HG02970 (cell line): ENCODE results near the gene HAND2.

Experiments
- ATAC-seq: cut with Tn5 transposase; IDR thresholded peaks from one replicate; pipeline ENCODE4 v1.9.1; 2021; ENCODE audit warnings: mild to moderate bottlenecking, moderate library complexity, moderate number of reproducible peaks; ENCODE audit not compliant: unreplicated experiment, low FRiP score

Gene HAND2

DNA sequence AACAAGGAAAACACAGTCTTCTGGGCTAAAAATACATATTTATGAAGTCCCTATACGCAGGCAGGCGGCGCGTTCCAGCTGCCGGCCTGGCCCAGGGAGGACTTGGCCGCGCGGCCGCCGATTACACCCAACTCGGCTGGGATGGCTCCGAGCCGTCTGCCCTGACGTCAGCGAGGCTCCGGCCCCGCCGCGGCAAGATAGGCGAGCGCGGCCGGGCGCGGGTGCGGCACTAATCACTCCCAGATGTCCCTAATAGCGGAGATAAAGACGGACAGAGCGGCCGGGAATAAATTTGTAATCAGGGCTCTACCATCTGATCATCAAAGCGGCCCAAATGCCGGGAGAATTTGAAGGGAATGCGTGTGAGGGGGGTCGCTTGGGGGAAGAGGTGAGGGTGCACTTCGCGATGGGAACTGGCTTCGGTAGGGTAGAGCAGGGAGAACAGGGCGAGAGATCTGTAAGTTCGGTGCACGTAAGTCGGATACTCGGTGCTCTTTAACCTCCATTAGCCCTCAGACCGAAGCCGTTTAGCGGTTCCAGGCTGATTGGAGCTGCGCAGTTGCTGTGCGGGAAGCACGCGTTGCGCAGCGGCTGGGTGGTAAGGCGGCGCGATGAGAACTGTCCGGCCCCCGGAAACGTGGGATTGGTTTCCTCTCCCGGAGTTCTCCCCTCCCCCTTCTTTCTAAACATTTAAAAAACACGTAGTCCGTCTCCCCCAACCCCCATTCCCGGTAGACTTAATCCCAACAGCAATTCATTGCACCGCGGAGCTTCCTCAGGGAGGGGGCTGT lies 7.7 kb downstream of the HAND2 start:
- ATAC-seq, result no peak

DNA sequence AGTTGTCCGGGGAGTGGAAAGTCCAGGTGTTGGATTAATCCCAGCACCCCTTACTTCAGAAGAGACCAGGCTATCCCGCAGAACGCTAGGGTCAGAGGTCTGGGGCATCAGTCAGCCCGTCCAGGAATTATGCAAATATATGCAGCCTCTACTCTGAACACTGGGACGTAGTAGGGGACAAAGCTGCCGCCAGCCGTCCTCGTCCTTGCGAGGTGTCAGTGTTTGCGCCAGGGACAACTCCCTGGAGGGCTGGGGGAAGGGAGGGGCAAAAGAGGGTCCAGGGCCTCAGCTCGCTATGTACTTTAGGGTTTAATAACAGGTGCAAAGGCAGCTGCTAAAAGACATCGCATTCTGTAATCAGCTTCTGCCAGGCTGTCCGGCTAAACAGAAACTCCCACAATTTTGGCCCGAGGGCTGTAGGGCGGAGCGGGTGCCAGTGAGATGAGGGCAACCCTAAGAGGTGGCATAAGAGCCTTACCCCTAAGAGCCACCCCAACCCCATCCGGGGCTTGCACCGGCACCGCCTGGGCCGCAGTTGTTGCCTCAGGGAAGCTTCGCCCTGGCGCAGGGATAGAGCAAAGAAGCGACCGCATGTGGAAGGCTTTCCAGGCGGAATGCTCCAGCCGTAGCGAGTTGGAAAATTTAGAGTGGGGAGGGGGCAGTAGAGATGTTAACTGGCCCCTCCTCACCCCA lies 8.4 kb downstream of the HAND2 start:
- no peak for ATAC-seq

DNA sequence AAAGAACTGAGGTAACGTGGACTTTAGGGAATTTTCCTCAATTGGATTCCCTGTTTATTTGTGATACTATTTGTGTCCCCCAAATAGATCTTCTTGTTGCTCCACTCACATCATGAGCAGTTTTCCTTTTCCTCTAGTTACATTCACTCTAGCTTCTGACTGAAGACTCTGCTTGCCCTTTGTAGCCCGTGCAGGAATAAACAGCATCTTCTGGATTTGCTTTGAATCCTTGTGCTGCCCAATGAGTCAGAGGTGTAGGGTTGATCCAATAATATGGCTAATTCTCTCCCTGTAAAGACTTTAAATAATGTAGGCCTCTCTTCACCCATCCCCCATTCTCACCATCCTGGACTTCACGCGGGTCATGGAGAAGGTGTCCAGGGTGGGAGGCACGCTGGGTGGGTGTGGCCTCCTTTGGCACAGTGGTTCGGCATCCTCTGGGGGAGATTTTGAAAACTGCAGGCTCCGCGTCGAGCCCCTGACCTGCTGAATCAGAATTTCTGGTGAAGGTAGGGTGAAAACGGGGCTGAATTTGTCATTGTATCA lies 9.0 kb downstream of the HAND2 start:
- no peak for ATAC-seq

DNA sequence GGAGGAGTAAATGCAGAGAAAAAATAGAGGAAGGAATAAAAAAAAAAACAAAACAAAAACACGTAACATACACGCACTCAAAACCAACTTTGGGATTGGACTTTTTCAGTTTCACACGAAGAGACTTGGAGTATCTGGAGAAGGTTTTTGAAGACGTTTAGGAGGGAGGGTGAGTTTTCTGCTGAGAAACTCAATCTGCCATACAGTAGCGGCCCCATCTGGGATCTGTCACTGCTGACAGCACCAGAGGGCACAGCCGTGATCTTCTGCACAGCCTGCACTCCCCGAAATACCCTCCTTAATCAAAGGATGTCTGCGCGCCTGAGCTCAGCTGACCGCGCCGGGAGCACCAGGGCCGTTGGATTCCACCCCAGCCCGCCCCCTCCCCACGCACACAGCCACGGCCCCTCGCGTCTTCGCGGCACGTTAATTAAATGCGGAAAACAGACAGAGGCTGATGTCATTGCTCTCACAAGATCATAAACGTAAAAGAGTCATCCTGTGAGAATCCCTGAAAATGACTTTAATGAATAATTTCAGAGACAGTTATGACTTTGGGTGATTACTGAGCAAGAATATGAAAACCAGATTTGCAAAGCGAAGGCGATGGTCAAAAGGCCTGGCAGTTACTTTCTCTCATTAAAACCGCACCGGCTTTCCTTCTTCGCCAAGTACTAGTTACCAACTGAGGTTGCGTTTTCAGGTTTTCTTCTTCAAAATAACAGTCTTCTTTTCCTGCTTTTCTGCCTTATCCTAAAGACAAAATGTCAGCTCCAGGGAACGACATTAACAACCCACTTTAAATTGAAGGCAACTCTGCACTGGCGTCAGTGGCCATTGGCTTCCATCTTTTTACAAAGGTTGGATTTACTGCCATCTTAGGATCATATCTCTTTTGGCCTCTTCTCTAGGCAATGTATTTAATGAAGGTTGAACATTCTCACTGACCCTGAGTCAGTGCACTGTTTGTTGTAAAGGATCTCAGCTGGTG lies 10.6 kb downstream of the HAND2 start:
- no peak for ATAC-seq

DNA sequence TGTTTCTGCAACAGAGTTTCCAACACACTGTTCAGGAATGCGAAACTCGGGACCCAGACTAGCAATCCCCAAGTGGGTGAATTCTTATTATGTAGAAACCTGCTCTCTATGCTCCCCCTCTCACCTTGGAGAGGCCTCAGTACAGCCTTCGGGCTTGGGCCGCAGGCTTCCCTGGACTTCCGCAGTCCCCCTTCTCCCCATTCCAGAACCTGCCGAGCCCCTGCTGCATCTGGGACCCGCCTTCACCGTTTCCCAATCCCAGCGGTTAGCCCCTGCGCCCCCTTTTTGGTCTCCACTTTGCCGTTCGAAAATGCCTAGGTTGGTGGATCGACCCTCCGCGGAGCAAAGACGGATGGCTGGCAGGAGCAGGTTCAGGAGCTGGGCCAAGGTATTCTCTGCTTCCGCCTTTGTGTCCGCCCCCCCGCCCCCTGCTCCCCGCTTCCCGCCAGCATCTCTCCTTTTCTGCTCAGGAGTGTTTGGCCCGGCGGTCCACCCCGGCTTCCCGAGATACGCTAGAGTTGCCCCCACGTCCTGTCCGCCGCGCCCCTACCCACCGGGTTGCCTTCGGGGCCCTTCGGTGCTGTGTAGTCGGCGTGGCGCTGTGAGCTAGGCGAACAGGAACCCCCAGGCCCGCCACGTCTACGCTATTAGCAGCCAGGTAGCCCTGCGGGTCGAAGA lies 11.5 kb downstream of the HAND2 start:
- no peak for ATAC-seq

DNA sequence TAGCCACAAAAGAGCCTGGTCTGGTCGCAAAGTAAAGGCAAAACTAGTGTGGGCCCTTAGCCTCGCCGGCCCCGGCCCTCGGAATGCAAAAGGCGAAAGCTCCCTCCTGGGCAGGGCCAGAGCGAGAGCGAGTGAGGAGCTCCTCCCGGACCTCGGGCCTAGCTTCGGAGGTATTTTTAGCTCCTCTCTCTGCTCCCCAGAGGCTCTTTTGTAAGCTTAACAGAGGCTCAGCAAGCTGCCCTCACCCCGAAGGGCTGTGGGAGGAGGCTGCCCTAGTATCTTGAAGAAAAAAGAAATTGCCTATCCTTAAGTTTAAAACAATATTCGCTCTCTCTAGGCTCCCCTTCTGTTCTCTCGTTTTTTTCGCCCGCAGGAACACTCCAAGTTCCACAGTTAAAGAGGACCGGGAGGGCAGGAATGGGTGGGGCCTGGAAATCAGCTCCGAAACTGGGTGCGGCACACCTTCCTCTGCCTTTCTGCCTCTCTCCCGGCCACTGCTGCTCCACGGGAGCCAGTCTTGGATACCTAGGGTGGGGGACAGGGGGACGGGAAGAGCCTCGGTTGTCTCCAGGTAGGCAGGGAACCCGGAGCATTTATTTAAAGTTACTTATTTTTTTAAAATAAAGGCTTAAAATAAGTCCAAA lies 12.1 kb downstream of the HAND2 start:
- ATAC-seq, result no peak

DNA sequence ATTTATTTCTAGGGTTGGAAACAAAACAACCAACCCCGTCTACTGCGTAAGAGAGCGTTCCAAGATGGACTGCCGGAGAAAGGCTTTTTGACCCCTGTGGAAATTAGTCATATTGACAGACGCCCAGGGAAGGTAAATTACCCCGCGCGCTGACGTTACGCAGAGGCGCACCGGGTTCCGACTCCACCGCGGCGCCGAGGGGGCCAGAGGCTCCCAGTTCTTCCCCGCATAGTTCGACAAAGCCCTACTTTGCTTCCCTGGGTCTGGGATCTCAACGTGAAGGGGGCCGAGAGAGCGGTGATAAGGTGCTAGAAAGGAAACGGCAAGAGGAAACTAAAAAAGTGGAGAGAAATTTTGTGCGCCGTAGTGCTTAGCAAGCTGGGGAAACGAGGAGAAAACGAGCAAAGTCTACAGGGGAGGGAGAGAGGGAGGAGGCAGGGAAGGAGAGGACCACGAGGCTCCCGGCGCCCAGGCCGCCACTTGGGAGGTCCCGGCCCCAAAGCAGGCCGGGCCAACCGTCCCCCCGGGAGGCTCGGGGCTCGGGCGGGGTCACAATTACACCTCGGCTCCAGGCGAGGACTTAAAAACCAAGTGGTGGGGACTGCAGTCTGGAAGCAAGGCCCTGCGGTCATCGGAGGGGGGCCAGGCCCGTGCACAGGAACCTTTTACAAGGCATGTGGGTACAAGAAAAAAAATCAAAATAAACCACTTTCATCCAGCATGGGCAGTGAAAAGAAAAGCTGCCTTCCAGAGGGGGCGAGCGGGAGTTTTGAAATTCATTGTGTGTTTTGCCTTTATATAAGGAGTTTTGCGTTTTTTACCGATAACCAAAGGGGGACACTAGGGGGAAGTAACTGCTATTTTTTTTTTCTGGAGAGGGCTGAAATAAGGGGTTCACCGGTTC lies 13.2 kb downstream of the HAND2 start:
- ATAC-seq, result no peak

DNA sequence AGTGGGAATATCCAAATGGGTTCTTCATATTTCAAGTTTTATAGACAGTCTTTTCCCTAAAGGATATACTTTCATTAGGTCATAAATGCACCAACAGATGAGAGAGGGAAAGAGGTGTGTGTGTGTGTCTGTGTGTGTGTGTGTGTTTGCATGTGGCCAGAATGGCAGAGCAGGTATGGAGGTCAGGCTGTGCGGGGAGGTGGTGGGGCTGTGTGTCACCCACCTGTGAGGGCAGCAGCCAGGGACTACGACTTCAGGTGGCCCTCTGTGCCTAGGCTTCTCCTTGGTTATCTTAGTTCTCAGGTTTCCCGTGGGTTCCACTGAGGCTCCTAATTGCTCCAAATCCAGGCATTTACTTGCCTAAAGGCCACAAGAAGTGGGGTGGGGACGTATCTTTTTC lies 14.6 kb downstream of the HAND2 start:
- ATAC-seq, result no peak

DNA sequence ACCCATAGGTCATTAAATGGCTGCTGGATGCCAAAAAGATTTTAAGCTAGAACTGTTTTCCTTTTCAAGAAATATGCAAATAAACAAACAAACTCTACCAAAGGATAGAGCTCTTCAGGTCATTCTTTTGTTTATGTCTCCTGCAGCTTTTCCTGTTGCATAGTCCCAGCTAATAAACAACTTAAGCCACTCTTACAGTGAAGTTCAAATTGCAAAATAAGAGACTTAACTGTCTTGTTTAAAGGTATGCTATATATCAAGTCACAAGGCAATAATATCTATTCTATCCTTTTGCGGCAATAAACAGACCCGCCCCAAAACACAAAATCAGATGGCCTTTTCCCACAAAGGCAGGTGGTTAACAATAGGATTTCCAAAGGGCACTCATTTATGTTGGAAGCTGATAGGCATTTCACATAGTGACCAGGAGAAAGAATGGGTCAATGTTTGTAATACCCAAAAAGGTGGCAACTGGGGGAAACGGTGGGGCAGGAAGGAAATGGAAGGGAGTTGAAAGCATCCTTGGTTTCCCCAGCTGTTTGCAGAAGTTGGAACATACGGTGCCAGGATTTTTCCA lies 15.3 kb downstream of the HAND2 start:
- no peak for ATAC-seq

DNA sequence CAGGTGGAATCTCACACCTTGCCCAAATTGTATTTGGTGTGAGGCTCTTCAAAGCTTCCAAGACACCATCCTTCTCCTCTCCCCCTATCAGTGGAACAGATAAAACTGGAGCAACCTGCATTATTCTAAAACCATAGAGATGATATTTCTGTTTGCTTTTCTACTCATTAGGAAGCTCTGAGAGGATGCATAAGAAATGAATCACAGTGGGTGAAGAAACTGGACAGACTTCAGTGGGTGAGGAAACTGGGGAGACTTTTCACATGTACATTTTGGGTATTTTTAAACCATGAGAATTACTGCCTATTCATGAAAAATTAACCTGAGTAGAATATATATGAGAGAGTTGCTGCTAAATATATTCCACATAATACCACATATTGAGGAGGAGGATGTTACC lies 16.4 kb downstream of the HAND2 start:
- ATAC-seq, result no peak

DNA sequence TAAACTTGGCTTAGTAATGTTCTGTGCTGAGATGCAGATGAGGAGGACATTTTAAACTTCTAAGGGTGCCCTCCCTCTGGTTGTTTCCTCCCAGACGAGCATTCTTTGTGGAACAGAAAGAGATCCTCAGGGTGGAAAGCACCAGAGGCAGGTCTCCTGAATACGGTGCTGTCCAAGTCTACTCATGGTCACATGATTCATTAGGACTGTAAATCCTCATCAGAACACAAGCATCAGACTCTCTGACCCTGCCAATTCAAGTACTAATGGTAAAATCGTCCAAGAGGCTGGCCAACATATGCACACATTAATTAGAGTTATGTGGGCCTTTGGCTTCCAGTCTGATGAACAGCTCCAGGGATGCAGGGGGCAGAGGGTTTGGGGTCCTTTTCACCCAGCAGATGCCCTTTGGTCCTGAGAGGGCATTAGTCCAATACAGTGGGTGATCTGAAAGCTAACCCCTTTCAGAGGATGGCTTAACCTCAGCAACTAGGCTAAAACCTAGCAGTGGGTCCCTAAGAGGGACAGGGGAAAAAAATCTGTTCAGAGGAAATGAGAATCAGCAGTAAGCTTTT lies 18.2 kb downstream of the HAND2 start:
- ATAC-seq, result no peak

DNA sequence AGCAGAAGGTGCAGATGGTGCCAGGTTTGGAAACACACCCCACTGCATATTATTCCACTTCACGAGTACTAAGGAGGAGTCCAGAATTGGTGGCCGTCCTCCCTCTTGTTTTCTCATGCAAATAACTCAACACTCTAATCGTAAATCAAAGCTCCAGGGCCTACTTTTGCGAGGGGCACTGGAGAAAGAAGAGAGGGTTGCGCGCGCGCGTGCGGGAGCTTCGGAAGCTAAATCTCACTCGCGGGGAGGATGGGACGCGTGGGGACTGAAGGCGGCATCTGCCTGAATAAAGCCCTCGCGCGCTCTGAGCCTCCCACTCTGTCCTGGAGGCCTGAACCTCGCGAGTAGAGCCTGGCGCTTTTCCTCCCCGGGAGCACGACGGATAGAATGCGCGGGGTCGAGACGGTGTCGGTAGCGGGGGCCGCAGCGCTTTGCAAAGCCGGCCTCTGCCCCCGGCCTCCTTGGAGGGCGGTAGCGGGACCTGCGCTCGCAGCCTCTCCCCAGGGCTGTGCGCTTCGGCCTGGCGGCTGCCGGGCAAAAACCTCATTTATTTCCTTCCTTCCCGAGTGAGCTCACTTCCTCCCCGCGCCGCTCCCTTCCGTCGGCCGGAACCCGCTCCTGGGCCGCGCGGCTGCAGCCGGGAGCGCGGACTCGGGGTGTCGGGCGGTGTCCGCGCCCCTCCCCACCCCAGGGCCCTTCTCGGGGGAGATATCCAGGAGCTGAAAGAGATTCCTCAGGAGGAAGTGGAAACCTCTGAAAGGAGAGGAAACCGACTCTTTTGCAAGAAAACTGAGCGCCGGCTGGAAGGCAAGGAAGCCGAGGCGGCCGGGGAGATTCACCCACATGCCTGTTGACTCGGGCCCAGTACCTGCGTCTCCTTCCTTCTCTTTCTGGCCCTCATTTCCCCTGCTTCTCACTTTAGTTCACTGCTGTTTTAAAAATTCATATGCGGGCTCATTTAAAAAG lies 20.7 kb downstream of the HAND2 start:
- ATAC-seq, result no peak

DNA sequence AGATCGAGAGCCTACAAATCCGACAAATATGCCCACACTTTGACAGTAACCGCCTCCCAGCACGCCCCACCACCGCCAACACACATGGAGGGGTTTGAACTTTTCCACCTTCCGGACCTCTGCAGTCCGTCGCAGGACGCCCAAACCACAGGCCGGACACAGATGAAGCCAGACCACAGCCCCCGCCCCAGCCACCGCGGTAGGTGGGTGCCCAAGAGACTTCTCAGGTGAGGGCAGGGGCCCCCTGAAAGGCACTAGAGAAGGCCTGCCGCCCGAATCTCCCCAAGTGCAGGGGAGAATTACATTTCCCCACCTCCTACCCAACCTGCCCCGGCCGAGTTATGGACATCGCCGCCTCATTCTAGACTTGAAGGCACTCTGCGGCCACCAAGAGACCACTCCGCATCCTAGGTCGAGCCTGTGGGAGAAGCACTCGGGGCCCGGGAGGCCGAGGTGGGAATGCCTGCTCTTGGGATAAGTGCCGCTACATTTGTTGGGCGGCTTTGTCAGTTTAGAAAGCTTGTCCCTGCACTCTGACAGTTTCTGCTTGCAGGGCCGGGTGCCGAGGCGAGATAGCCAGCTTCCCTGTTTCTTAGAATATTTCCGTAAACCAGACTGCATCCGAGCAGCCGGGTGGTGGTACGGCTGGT lies 21.5 kb downstream of the HAND2 start:
- no peak for ATAC-seq

DNA sequence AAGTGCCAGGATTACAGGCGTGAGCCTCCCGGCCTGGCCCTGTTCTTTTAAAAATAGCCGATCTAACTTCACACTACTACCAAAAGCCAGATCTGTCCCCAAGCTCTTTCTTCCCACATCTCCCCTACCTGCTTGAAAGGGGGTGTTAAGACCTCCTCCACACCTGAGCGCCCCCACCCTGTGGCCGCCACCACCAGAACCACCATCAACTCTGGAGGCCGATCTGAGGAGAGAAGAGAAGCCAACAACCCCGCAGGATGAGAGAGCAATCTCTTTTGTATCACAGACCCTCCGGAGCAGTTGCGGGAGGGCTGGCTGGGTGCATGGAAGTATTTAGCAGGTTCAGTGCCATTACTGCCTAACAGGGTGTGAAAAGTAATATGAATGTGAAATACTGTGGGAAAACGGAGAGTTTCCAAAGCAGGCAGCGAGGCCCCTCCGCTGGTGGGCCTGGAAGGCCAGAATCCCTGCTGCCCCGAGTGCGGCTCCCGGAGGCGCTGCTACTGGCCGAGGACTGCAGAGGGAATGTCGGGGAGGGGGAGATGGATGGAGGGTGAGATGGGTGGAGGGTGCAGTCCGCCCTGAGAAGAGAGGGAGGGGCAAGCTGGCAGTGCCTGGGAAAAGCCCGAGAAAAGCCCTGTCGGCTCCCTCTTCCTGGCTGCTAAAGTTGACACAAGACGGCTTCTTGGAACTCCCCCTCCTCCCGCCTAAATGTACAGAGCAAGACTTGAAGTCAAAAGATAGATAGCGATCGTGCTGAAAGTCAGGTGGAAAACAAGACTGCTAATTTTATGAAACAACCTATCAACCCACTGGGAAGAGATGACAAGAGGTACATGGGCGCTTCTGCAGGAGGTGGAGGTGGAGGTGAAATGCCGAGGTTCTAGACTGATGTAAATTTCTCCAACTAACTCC lies 22.3 kb downstream of the HAND2 start:
- no peak for ATAC-seq

DNA sequence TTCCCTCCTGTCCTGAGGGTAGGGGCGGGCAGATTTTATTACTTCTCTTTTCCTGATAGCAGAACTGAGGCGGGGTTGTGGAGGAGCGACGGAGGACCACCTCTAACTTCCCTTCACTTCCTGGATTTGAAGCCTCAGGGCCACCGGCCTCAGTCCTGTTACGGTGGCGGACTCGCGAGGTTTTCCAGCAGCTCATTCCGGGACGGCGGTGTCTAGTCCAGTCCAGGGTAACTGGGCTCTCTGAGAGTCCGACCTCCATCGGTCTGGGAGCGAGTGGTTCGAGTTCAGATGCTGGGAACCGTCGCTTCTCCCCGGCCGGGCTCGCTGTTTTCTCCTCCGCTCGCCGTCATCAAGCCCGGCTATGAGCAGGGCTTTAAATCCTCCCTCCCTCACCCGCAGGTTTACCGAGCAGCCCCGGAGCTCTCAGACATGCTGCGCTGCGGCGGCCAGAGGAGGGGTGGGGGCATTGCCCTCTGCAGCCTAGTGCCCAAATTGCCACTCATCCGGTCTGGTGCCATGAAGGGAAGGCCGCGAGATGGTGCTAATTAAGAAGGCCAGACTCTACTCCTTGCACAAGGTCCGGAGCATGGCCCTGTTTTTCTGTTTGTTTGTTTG lies 23.3 kb downstream of the HAND2 start:
- peak; percentile 15 for ATAC-seq
